ENCODE data around the gene CCDC180. TPM values are rescaled to one million over a fixed set of nuclear protein-coding genes. Genes with fewer than 3 reads are reported as not detected.

Gene CCDC180
- polyA plus RNA-seq, 1 of the 3 experiments (the other 2 are of a cell fraction), result 1.0 TPM

- H3K9ac ChIP-seq, result no peak overlapping the region
- no peaks in the 10 kb centered on the region for H3K27me3 ChIP-seq (ENCODE audit: insufficient read depth)
- no peaks in the 10 kb centered on the region for H4K20me1 ChIP-seq (ENCODE audit: insufficient read depth)
- no peak for DNase-seq
- peaks cover 0 to 24% of the 10 kb centered on the region in 2 experiments for H3K36me3 ChIP-seq (replicated peaks in 1 of 2; ENCODE audit: control insufficient read depth in 1 of 2, insufficient read depth in 2 of 2, low read length in 1 of 2)
- H3K9me3 ChIP-seq, result 0 out of 2 replicates have a peak, but pooled peaks cover 4% of the 10 kb centered on the region
- 96% methylated on average over 6 of the region's 6 CpGs for WGBS (ENCODE audit: low lambda C conversion rate)
- POLR2A ChIA-PET, result no interaction called here
- no peaks in the 10 kb centered on the region for H3K79me2 ChIP-seq (ENCODE audit: insufficient read depth)
- no peak overlapping the region for H2AFZ ChIP-seq (ENCODE audit: low read depth)
- TF ChIP-seq TEAD4 (IDR thresholded peaks at IDR 0.05; ENCODE audit: borderline replicate concordance, insufficient read depth), result no peak
- no peak for TF ChIP-seq PBX3 (IDR thresholded peaks at IDR 0.05)
- TF ChIP-seq TAF1 (IDR thresholded peaks at IDR 0.05; ENCODE audit: borderline replicate concordance, low read depth, low read length), result no peak
- TF ChIP-seq EP300 (IDR thresholded peaks at IDR 0.05; ENCODE audit: borderline replicate concordance in 1 of 2, low read depth in 1 of 2, low read length in 1 of 2), result no peak
- no peak for TF ChIP-seq JUND (IDR thresholded peaks at IDR 0.05)
- no peak overlapping the region for H3K4me2 ChIP-seq
- no peaks in the 10 kb centered on the region for H3F3A ChIP-seq (replicated peaks; ENCODE audit: insufficient read depth)
- peaks cover 0 to 4% of the 10 kb centered on the region in 2 experiments; a peak in 1 of 4 replicates for H3K4me1 ChIP-seq (ENCODE audit: control insufficient read depth in 1 of 2, insufficient read depth in 2 of 2, low read depth in 1 of 2, low read length in 1 of 2)
- no peaks in the 10 kb centered on the region for H3K9me2 ChIP-seq
- H3K4me3 ChIP-seq (ENCODE audit: low read depth in 2 of 2, low read length in 1 of 2), result no peak overlapping the region
- CTCF ChIA-PET, result no interaction called here
- H3K27ac ChIP-seq (ENCODE audit: low read depth in 2 of 2, low read length in 1 of 2), result no peak overlapping the region
These were observed 13.6 kb upstream of the CCDC180 start for GRCh38 chr9:97293818-97294217.

GRCh38 chr9:97297889-97298288 lies 9.6 kb upstream of the CCDC180 start:
- peaks cover 0 to 6% of the 10 kb centered on the region in 2 experiments for H3K36me3 ChIP-seq (replicated peaks in 1 of 2; ENCODE audit: control insufficient read depth in 1 of 2, insufficient read depth in 2 of 2, low read length in 1 of 2)
- peaks cover 0 to 4% of the 10 kb centered on the region in 2 experiments; a peak in 1 of 4 replicates for H3K4me1 ChIP-seq (ENCODE audit: control insufficient read depth in 1 of 2, insufficient read depth in 2 of 2, low read depth in 1 of 2, low read length in 1 of 2)
- no peaks in the 10 kb centered on the region for H3K9me2 ChIP-seq
- H3K27ac ChIP-seq (ENCODE audit: low read depth in 2 of 2, low read length in 1 of 2), result no peak overlapping the region
- no peak overlapping the region for H3K4me3 ChIP-seq (ENCODE audit: low read depth in 2 of 2, low read length in 1 of 2)
- no peak for DNase-seq
- 0 out of 2 replicates have a peak, but pooled peaks cover 4% of the 10 kb centered on the region for H3K9me3 ChIP-seq
- H3K27me3 ChIP-seq (ENCODE audit: insufficient read depth), result no peaks in the 10 kb centered on the region
- WGBS (ENCODE audit: low lambda C conversion rate), result 85% methylated on average over 2 of the region's 2 CpGs
- no peak overlapping the region for H3K9ac ChIP-seq
- H3K4me2 ChIP-seq, result no peak overlapping the region
- H3K79me2 ChIP-seq (ENCODE audit: insufficient read depth), result no peaks in the 10 kb centered on the region
- POLR2A ChIA-PET, result no interaction called here
- TF ChIP-seq GABPA (IDR thresholded peaks at IDR 0.05; ENCODE audit: low read depth) (no peak), FOXJ3 (CRISPR knock-in tag; IDR thresholded peaks at IDR 0.05) (no peak), EP300 (IDR thresholded peaks at IDR 0.05; ENCODE audit: borderline replicate concordance in 1 of 2, low read depth in 1 of 2, low read length in 1 of 2) (no peak), JUND (IDR thresholded peaks at IDR 0.05) (no peak), TAF1 (IDR thresholded peaks at IDR 0.05; ENCODE audit: borderline replicate concordance, low read depth, low read length) (no peak), ELF1 (IDR thresholded peaks at IDR 0.05) (no peak), CTCF (IDR thresholded peaks at IDR 0.05) (no peak), RXRA (IDR thresholded peaks at IDR 0.05; ENCODE audit: borderline replicate concordance, low read depth) (no peak), ZBTB33 (IDR thresholded peaks at IDR 0.05; ENCODE audit: borderline replicate concordance, low read depth) (no peak), NRF1 (IDR thresholded peaks at IDR 0.05; ENCODE audit: low read depth, low read length) (no peak), FOXM1 (IDR thresholded peaks at IDR 0.05; ENCODE audit: low read depth) (no peak)
- H3F3A ChIP-seq (replicated peaks; ENCODE audit: insufficient read depth), result no peaks in the 10 kb centered on the region
- no peaks in the 10 kb centered on the region for H4K20me1 ChIP-seq (ENCODE audit: insufficient read depth)
- no peak overlapping the region for H2AFZ ChIP-seq (ENCODE audit: low read depth)
- CTCF ChIA-PET, result interaction anchor here (1.3 kb wide), 1 partner anchor 16 kb away, joined by 3 read pairs; no protein-coding TSS in a partner anchor

Measured in SK-N-SH (cell line).